ENCODE measurements around the gene ZDHHC17. TPM values are rescaled to one million over a fixed set of nuclear protein-coding genes. Genes with fewer than 3 reads are reported as not detected.
A peak's percentile ranks its signal among the peaks of the same experiment; 100 is the strongest.

The ZDHHC17 gene
- total RNA-seq (2021; ENCODE audit: unreplicated experiment) (25.3 TPM), Bru-seq, nascent RNA (percentile 83 among the genes with signal in this experiment), BruChase-seq, experiment 1, labeled RNA remaining after a 6-hour chase (percentile 76 among the genes with signal in this experiment), BruChase-seq, experiment 2, labeled RNA remaining after a 2-hour chase (percentile 79 among the genes with signal in this experiment)
- 18.0 and 21.3 TPM in 2 replicates for polyA plus RNA-seq (2012)
- long read RNA-seq, full-length matches to known transcripts, result 11 of 26 reads
- long read RNA-seq, partial matches to known transcripts, result 4 of 26 reads
- long read RNA-seq, other reads (novel, unspliced or antisense), result 11 of 26 reads

- Histone ChIP-seq H2AFZ (ENCODE audit: low read depth, low read length, poor library complexity, severe bottlenecking) (peak within 1 kb of the TSS; percentile 68), H3K79me2 (ENCODE audit: insufficient read depth, low read length) (peaks cover 45% of the 10 kb centered on the region), H3K36me3 (ENCODE audit: control insufficient read depth in 1 of 2, insufficient read depth in 2 of 2, low read length in 2 of 2) (no peaks in the 10 kb centered on the region), H3K4me1 (ENCODE audit: control insufficient read depth in 1 of 2, insufficient read depth in 2 of 2, low read length in 2 of 2) (peaks cover 8 to 14% of the 10 kb centered on the region in 2 experiments; a peak in 3 of 4 replicates), H3K9ac (ENCODE audit: low read length) (peak within 1 kb of the TSS; percentile 73), H3K4me2 (ENCODE audit: low read length) (peak within 1 kb of the TSS; percentile 78), H4K20me1 (ENCODE audit: insufficient read depth) (no peaks in the 10 kb centered on the region), H3K4me3 (replicated peaks in 1 of 2; ENCODE audit: low read depth in 1 of 2, low read length in 2 of 2) (peak within 1 kb of the TSS; percentile 87 to 88), H3K27ac (ENCODE audit: low read depth, low read length) (peak within 1 kb of the TSS; percentile 83), H3K9me2 (ENCODE audit: insufficient read depth) (no peaks in the 10 kb centered on the region), H3K9me3 (ENCODE audit: control insufficient read depth in 1 of 2, insufficient read depth in 1 of 2, low read depth in 1 of 2, low read length in 2 of 2) (no peaks in the 10 kb centered on the region), H3K27me3 (ENCODE audit: insufficient read depth, low read length) (no peaks in the 10 kb centered on the region)
- POLR2A ChIA-PET, result interaction anchor here (1.2 kb wide), 1 partner anchor 10 kb away, joined by 3 read pairs; no protein-coding TSS in a partner anchor
- peak; percentile 91 for ATAC-seq
- intact Hi-C loops (cut with micrococcal nuclease), result loop anchor here (2.0 kb wide), 1 partner anchor 115 kb away; the partner anchor contains the start of gene CSRP2
- RAD21 ChIA-PET (ENCODE audit: low non-redundant PET in 1 of 2, low total read pairs in 2 of 2, uncharacterized antibody in 2 of 2, unreplicated experiment in 2 of 2), result no interaction called here
- CTCF ChIA-PET, result interaction anchor here (1.0 kb wide), 2 partner anchors 26 to 143 kb away, joined by 3 read pairs; no protein-coding TSS in a partner anchor
- DNase-seq (ENCODE audit: low read depth, low spot score), result peak; percentile 78
- peak; percentile 27; the same call in 1 of the 2 replicates for TF ChIP-seq SP1 (IDR thresholded peaks at IDR 0.05; ENCODE audit: low read depth)
- no peak for TF ChIP-seq ATF3 (IDR thresholded peaks at IDR 0.05)
- TF ChIP-seq TCF7L2 (IDR thresholded peaks at IDR 0.05; ENCODE audit: borderline replicate concordance, extremely low read depth, insufficient read depth, insufficient read length), result no peak
- TF ChIP-seq ELF1 (IDR thresholded peaks at IDR 0.05; ENCODE audit: borderline replicate concordance, low read depth), result no peak
- TF ChIP-seq POLR2A (IDR thresholded peaks at IDR 0.05; ENCODE audit: borderline replicate concordance, extremely low read depth, insufficient read depth, insufficient read length), result peak; percentile 77
- TF ChIP-seq ZFX (IDR thresholded peaks at IDR 0.05), result peak; percentile 86
- TF ChIP-seq ZBTB33 (IDR thresholded peaks at IDR 0.05; ENCODE audit: extremely low read depth, insufficient replicate concordance, low read length), result no peak
- peak; percentile 60 for TF ChIP-seq MAX (IDR thresholded peaks at IDR 0.05)
- TF ChIP-seq JUND (IDR thresholded peaks at IDR 0.05), result no peak; the same call in 1 of the 2 replicates
- TF ChIP-seq CBX3 (IDR thresholded peaks at IDR 0.05; ENCODE audit: low read depth), result peak; percentile 11; the same call in 1 of the 2 replicates
- TF ChIP-seq YY1 (IDR thresholded peaks at IDR 0.05; ENCODE audit: extremely low read depth, insufficient replicate concordance, low read depth, low read length), result peak; percentile 93
- TF ChIP-seq SRF (IDR thresholded peaks at IDR 0.05; ENCODE audit: low read depth), result no peak
- TF ChIP-seq REST (IDR thresholded peaks at IDR 0.05; ENCODE audit: low read depth), result no peak
- TF ChIP-seq SIN3A (IDR thresholded peaks at IDR 0.05; ENCODE audit: low read depth), result peak; percentile 80
- TF ChIP-seq CEBPB (IDR thresholded peaks at IDR 0.05; ENCODE audit: low read depth), result no peak
- no peak for TF ChIP-seq EZH2phosphoT487 (IDR thresholded peaks at IDR 0.05; ENCODE audit: borderline replicate concordance)
- peak; percentile 73 for TF ChIP-seq POLR2AphosphoS5 (IDR thresholded peaks at IDR 0.05; ENCODE audit: low read depth, low read length)
- TF ChIP-seq EGR1 (IDR thresholded peaks at IDR 0.05; ENCODE audit: low read depth), result peak; percentile 86
- BruUV-seq (replicated peaks), result no TSS peak
Observed at GRCh38 chr12:76763746-76764675, at the start of gene ZDHHC17. TSS of gene ZDHHC17 (plus strand) at chr12:76764115. CDS start at chr12:76764237, 122 bp downstream.

All from HCT116 (cell line).